Left ventricle myocardium inferior (tissue), 1 donor: Measurements from ENCODE around the gene CD48. TPM values are rescaled to one million over a fixed set of nuclear protein-coding genes. Genes with fewer than 3 reads are reported as not detected.

Experiments used
- DNase-seq: peaks from one replicate; pipeline ENCODE4 v3.0.0-alpha.2; 2020
- H3K27ac ChIP-seq: fragments of 200-600 bp; replicated peaks from 2 replicates; pipeline ENCODE4 v1.8.0; 2021
- H3K27me3 ChIP-seq: fragments of 200-600 bp; 2 replicates; pipeline ENCODE4 v1.8.0; 2021; ENCODE audit warnings: low read depth
- H3K36me3 ChIP-seq: fragments of 200-600 bp; 2 replicates; pipeline ENCODE4 v1.8.0; 2021
- H3K4me1 ChIP-seq: fragments of 200-600 bp; 2 replicates; pipeline ENCODE4 v1.8.0; 2021
- H3K4me3 ChIP-seq: fragments of 200-600 bp; 2 replicates; pipeline ENCODE4 v1.8.0; 2021; ENCODE audit warnings: mild to moderate bottlenecking, moderate library complexity
- H3K9me3 ChIP-seq: fragments of 200-600 bp; replicated peaks from 2 replicates; pipeline ENCODE4 v1.8.0; 2021
- CTCF ChIP-seq: fragments of 200-600 bp; IDR thresholded peaks from 2 replicates; pipeline ENCODE4 v1.8.0; 2021; ENCODE audit warnings: antibody characterized with exemption, mild to moderate bottlenecking, borderline replicate concordance
- intact Hi-C: fragments of 100-400 bp; cut with micrococcal nuclease; formaldehyde crosslinking; loops from one replicate; pipeline ENCODE4 v1.11.0; 2022
- total RNA-seq: library from RNA; stranded (reverse); fragmentation: NEBNext Ultra II Directional; extraction: Animal tissue kit (Norgen Biotek cat#: 25700); gene quantifications from one replicate; pipeline ENCODE4 v1.2.1, GENCODE V29; 2021
- donor health status: DM: no; HTN: yes; CAD: no; lungs with severe emphysema.

The CD48 gene
- total RNA-seq, 1 donor from 2014 or later, result 1.3 TPM

- no peaks in the 10 kb centered on the region for H3K4me1 ChIP-seq
- DNase-seq, result no peak
- TF ChIP-seq CTCF, result no peak
- H3K9me3 ChIP-seq, result no peaks in the 10 kb centered on the region
- H3K4me3 ChIP-seq, result no peak overlapping the region
- intact Hi-C loops, result no loop called here
- no peak overlapping the region for H3K27ac ChIP-seq
- no peaks in the 10 kb centered on the region for H3K36me3 ChIP-seq
- H3K27me3 ChIP-seq, result no peaks in the 10 kb centered on the region
These were observed 73.6 kb downstream of the CD48 start for GRCh38 chr1:160637821-160638539.

DNA sequence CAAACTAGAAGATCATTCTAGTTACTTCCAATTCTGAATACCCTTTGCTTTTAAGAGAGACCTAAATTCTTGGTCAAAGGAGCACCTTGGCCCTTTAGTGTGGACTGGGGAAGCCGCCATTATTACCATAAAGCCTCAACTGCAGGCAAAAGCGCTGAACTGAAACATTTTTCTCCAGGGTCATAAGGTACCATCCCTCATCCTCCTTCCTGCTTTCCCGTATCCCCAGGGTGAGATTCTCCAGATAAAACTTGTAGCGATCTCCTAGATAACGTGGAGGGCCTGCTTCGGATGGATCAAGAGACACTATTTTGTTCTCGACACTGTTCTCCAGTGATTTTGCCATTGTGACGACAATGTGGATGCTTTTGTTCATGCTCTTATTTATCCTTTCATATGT, 74.6 kb downstream of the CD48 start:
- no peak for DNase-seq
- intact Hi-C loops, result no loop called here
- H3K4me3 ChIP-seq, result no peak overlapping the region
- H3K27me3 ChIP-seq, result no peaks in the 10 kb centered on the region
- no peaks in the 10 kb centered on the region for H3K4me1 ChIP-seq
- H3K36me3 ChIP-seq, result no peaks in the 10 kb centered on the region
- no peaks in the 10 kb centered on the region for H3K9me3 ChIP-seq
- no peak for TF ChIP-seq CTCF
- H3K27ac ChIP-seq, result no peak overlapping the region

DNA sequence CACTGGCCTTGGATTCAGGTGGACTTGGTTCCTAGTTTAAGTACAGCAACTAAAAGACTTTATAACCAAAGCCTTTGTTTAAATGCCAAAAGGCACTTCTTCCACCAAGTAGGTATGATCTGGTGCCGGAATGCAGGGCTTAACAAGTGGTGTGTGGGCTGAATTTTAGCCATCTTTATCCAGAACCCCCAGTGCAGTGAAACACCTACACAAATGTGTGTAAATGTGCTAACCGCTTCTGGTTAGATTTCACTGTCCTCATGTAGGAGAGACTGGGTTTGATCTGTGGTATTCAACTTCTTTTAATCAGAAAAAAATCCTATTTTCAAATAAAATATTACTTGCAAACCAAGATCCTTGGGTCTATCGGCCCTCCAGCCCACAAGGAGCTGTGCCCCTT, 75.1 kb downstream of the CD48 start:
- H3K4me3 ChIP-seq, result no peak overlapping the region
- H3K27me3 ChIP-seq, result no peaks in the 10 kb centered on the region
- no peaks in the 10 kb centered on the region for H3K4me1 ChIP-seq
- TF ChIP-seq CTCF, result no peak
- no peak overlapping the region for H3K27ac ChIP-seq
- no peak for DNase-seq
- H3K9me3 ChIP-seq, result no peaks in the 10 kb centered on the region
- H3K36me3 ChIP-seq, result no peaks in the 10 kb centered on the region
- intact Hi-C loops, result no loop called here

DNA sequence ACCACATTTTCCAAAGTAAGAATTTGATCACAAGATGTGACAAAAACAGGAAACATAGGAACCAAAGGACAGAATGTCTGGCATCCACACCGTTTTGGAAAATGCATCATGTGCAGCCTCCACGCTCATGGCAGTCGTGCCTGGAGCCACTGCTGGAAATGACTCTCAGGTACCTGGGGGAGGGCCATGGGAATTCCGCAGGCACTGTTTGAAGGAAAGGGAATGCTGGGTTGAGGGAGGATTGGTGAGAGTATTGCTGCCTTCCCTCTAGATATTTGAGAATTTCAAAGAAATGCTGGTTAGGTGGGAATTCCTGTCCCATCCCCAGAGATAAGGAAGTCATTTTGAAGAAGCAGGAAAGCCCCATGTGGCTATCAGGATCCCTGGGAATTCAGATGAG, 75.5 kb downstream of the CD48 start:
- Histone ChIP-seq H3K9me3 (no peaks in the 10 kb centered on the region), H3K4me3 (no peak overlapping the region), H3K27ac (no peak overlapping the region), H3K27me3 (no peaks in the 10 kb centered on the region), H3K4me1 (no peaks in the 10 kb centered on the region), H3K36me3 (no peaks in the 10 kb centered on the region)
- intact Hi-C loops, result no loop called here
- no peak for TF ChIP-seq CTCF
- DNase-seq, result no peak

GRCh38 chr1:160634543-160635491, 76.8 kb downstream of the CD48 start:
- no peaks in the 10 kb centered on the region for H3K36me3 ChIP-seq
- TF ChIP-seq CTCF, result no peak
- no peaks in the 10 kb centered on the region for H3K27me3 ChIP-seq
- H3K27ac ChIP-seq, result no peak overlapping the region
- H3K4me3 ChIP-seq, result no peak overlapping the region
- no peak for DNase-seq
- no peaks in the 10 kb centered on the region for H3K9me3 ChIP-seq
- H3K4me1 ChIP-seq, result peaks cover 8% of the 10 kb centered on the region
- intact Hi-C loops, result no loop called here
